Measurements from ENCODE around the gene CBR1. TPM values are rescaled to one million over a fixed set of nuclear protein-coding genes. Genes with fewer than 3 reads are reported as not detected.

CBR1 gene
- total and polyA plus RNA-seq, 2 of the 8 experiments (the other 6 are each of a cell fraction or from before 2014, with no cell fraction given) = 1.8 to 207 TPM

DNA sequence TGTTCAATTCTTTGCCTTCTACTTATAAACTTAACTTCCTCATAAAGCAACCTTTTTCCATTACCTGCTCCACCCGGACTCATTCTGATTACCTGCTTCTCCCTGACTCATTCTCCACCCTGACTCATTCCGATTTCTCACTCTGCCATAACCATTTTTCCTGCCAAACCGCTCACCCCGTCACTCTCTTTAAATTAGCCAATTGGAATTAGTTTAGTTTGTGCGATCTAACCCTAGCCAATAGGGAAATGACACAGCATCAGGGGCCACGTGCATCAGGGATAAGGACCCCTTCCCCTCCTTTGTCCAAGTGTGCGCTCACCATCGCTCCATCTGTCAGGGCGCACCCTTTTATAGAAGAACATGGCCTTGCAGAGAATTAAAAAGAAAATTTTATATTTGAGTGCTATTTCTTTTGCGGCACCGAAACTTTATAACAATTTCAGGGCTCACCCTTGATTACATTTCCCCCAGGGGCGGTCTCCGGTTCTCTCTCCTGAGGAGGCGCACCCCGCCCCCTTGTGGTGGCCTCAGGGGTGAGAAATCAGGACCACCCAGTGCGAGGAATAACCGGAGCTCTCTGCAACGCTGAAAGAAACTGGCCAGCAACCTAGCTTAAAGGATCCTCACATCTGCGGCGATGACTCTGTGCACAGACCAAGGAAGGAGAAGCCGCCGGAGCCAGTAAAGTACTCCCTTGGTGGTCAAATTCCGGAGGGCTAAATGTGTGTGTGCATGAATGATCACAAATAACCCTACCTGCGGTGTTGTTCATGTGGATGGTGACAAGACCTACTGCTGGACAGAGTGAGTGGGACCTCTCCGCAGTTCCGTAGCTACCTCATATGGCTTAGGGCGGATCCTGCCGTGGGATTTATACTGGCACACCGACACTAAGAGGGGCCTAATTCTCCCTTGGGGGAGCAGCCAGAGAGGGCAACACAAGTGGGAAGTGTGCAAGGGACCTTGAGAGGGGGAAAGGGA, 34.8 kb downstream of the CBR1 start (continued):
- TF ChIP-seq GABPA (IDR thresholded peaks at IDR 0.05; ENCODE audit: borderline replicate concordance, insufficient read depth, low read length) = no peak
- TF ChIP-seq TEAD4 (IDR thresholded peaks at IDR 0.05; ENCODE audit: low read depth, low read length) = no peak
- TF ChIP-seq, protein P1, sequence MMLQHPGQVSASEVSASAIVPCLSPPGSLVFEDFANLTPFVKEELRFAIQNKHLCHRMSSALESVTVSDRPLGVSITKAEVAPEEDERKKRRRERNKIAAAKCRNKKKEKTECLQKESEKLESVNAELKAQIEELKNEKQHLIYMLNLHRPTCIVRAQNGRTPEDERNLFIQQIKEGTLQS (IDR thresholded peaks at IDR 0.05; ENCODE audit: insufficient read depth, low read depth, low read length) = 0 out of 2 replicates have a peak, but pooled peaks have one; percentile 2

Measured in H1 (cell line).